ENCODE data around the gene IHH.

DNA sequence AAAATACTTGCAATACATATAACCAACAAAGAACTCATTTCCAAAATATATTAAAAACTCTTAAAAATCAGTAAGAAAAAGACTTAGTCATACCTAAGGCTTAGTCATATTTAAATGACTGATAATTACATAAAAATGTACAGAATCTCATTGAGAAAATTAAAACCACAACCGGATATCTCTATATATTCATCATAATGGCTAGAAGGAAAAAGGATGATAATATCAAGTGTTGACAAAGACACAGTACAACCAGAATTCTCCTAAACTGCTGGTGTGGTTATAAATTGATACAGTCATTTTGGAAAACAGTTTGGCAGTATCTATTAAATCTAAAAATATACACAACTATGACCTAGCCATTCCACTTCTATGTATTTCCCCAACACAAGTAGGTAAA lies 27.1 kb upstream of the IHH start:
- TF ChIP-seq, protein P1, sequence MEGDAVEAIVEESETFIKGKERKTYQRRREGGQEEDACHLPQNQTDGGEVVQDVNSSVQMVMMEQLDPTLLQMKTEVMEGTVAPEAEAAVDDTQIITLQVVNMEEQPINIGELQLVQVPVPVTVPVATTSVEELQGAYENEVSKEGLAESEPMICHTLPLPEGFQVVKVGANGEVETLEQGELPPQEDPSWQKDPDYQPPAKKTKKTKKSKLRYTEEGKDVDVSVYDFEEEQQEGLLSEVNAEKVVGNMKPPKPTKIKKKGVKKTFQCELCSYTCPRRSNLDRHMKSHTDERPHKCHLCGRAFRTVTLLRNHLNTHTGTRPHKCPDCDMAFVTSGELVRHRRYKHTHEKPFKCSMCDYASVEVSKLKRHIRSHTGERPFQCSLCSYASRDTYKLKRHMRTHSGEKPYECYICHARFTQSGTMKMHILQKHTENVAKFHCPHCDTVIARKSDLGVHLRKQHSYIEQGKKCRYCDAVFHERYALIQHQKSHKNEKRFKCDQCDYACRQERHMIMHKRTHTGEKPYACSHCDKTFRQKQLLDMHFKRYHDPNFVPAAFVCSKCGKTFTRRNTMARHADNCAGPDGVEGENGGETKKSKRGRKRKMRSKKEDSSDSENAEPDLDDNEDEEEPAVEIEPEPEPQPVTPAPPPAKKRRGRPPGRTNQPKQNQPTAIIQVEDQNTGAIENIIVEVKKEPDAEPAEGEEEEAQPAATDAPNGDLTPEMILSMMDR (IDR thresholded peaks at IDR 0.05; ENCODE audit: poor library complexity): no peak
- no peak for TF ChIP-seq EZH2phosphoT487 (IDR thresholded peaks at IDR 0.05; ENCODE audit: low read depth, severe bottlenecking, unreplicated experiment)
- TF ChIP-seq EZH2 (IDR thresholded peaks at IDR 0.05; ENCODE audit: borderline replicate concordance): no peak
